ENCODE data around the gene ARHGEF16.

Gene ARHGEF16

GRCh38 chr1:3510956-3511250 lies 56.4 kb downstream of the ARHGEF16 start:
- TF ChIP-seq, protein P1, sequence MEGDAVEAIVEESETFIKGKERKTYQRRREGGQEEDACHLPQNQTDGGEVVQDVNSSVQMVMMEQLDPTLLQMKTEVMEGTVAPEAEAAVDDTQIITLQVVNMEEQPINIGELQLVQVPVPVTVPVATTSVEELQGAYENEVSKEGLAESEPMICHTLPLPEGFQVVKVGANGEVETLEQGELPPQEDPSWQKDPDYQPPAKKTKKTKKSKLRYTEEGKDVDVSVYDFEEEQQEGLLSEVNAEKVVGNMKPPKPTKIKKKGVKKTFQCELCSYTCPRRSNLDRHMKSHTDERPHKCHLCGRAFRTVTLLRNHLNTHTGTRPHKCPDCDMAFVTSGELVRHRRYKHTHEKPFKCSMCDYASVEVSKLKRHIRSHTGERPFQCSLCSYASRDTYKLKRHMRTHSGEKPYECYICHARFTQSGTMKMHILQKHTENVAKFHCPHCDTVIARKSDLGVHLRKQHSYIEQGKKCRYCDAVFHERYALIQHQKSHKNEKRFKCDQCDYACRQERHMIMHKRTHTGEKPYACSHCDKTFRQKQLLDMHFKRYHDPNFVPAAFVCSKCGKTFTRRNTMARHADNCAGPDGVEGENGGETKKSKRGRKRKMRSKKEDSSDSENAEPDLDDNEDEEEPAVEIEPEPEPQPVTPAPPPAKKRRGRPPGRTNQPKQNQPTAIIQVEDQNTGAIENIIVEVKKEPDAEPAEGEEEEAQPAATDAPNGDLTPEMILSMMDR (IDR thresholded peaks at IDR 0.05; ENCODE audit: insufficient read depth, low read depth, low read length, missing control alignments) = no peak
- no peak overlapping the region for H3K4me3 ChIP-seq (ENCODE audit: low read depth, low read length)
- DNase-seq (ENCODE audit: low read depth) = no peak

DNA sequence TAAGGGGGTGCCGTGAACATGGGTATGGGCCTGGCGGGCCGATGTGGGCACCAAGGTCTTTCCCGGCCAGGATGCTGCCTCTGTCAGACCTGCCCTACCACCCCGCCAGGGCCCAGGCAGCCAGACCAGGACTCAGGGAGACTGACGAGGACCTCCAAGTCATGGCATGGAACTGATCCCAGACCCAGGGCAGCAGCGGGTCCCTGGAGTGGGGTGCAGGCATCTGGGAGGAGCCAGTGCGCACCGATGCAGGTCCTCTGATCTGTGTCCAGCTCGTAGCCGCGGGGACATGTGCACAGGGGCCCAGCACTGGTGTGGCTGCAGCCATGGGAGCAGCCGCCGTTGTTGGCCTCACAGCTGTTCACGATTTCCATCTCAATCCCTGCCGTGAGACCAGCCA lies 56.8 kb downstream of the ARHGEF16 start:
- TF ChIP-seq, protein P1 (IDR thresholded peaks at IDR 0.05; ENCODE audit: insufficient read depth, low read depth, low read length, missing control alignments) = no peak
- H3K4me3 ChIP-seq (ENCODE audit: low read depth, low read length) = no peak overlapping the region
- DNase-seq (ENCODE audit: low read depth) = no peak

GRCh38 chr1:3511856-3512255 lies 57.4 kb downstream of the ARHGEF16 start:
- TF ChIP-seq, protein P1 (IDR thresholded peaks at IDR 0.05; ENCODE audit: insufficient read depth, low read depth, low read length, missing control alignments) = no peak
- DNase-seq (ENCODE audit: low read depth) = no peak
- H3K4me3 ChIP-seq (ENCODE audit: low read depth, low read length) = no peak overlapping the region

- no peak for DNase-seq (ENCODE audit: low read depth)
- H3K4me3 ChIP-seq (ENCODE audit: low read depth, low read length) = no peak overlapping the region
- TF ChIP-seq, protein P1 (IDR thresholded peaks at IDR 0.05; ENCODE audit: insufficient read depth, low read depth, low read length, missing control alignments) = no peak
Measured at GRCh38 chr1:3514404-3514803, 59.9 kb downstream of the ARHGEF16 start.

GRCh38 chr1:3515272-3515671 lies 60.8 kb downstream of the ARHGEF16 start:
- no peak overlapping the region for H3K4me3 ChIP-seq (ENCODE audit: low read depth, low read length)
- DNase-seq (ENCODE audit: low read depth) = no peak
- TF ChIP-seq, protein P1 (IDR thresholded peaks at IDR 0.05; ENCODE audit: insufficient read depth, low read depth, low read length, missing control alignments) = no peak

- H3K4me3 ChIP-seq (ENCODE audit: low read depth, low read length) = no peak overlapping the region
- TF ChIP-seq, protein P1 (IDR thresholded peaks at IDR 0.05; ENCODE audit: insufficient read depth, low read depth, low read length, missing control alignments) = no peak
- DNase-seq (ENCODE audit: low read depth) = no peak
Measured at GRCh38 chr1:3515774-3516480, 61.5 kb downstream of the ARHGEF16 start.

DNA sequence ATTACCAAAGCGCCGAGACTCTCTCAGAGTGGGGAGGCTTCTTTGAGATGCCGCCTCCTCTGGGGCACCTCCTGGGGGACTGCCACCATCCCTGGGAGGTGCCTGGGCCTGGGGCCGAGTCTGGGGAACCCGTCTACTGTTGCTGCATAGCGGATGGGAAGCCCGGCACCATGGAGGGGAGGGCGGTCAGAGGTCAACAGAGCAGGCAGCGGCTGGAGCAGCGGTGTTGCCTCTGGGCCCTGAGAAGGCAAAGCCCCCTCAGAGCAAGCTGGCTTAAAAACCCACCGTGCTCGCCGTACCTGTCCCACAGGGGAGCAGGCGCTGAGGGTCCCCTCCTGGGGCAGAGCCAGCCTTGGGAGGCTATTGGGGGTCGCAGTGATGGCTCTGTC lies 62.0 kb downstream of the ARHGEF16 start:
- TF ChIP-seq, protein P1 (IDR thresholded peaks at IDR 0.05; ENCODE audit: insufficient read depth, low read depth, low read length, missing control alignments) = no peak
- no peak overlapping the region for H3K4me3 ChIP-seq (ENCODE audit: low read depth, low read length)
- no peak for DNase-seq (ENCODE audit: low read depth)
